Stimulated activated CD4-positive, alpha-beta T cell treated with anti-CD3 and anti-CD28 coated beads, Interleukin-12 subunit alpha, Interleukin-12 subunit beta, amount 100 ng/mL, for 4 hours (primary cell): ENCODE results near the gene CTSZ.
"Not testable (repeated sequence)": the region's sequence is repeated elsewhere in the genome, so short reads cannot be mapped to it uniquely, and the experiment has no call there.

Source experiments
- DNase-seq: peaks from one replicate; pipeline ENCODE4 v3.0.0-alpha.2; 2020

Gene CTSZ

DNA sequence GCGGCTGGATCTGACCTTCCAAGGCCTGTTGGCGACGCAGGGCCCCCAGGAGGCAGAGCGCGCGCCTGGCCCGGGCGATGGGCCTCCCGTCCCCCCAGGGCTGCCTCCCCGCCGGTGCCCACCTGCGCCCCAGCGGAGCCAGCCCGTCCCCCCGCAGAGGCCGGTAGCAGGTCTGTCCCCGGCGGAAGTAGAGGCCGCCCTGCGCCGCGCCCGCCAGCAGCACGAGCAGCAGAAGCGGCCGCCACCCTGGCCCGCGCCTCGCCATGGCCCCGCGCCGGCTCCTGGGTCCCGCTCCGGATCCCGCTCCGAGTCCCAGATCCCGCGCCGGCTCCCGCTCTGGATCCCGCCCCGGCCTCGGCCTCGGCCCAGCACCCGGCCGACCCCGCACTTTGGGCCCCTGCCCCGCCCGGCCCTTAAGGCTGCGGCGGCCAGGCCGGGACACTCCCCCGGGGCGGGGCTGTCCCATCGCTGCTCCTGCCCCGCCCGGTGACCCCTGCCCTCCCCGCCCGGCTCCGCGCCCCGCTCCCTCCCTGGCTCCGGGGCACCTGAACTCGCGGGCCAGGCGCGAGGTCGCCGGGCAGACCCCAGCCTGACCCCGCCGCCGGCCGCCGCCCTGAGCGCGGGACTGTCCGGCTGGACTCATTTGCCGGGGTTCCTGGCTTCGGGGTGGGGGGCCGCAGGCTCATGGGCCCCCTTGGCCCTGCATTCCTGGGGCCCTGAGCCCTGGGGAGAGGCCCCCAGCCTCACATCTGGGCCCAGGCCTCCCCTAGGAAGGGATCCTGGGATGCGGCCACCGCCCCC, at the start of gene CTSZ:
Gene CTSZ (minus strand): TSS at position 391 of the 801 bp plus-strand sequence. CDS start 126 bp downstream, at position 265.
- peak; percentile 48 for DNase-seq

DNA sequence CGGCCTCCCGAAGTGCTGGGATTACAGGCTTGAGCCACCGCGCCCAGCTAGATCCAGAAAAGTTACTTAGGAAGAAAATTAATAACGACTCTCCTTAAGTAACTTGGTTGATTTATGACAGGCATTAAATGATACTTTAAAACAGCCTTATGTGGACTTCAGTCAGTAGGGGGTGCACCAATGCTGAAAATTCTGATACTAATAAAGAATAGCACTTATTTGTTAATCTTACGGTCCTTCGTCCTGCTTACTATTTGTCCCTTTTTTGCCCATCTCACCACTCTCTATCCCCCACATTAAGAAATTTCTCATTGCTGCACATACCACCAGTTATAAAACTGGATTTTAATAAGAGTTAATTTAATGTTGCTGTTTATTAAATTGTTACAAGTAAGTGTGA, 48.2 kb upstream of the CTSZ start:
- DNase-seq, result no peak

DNA sequence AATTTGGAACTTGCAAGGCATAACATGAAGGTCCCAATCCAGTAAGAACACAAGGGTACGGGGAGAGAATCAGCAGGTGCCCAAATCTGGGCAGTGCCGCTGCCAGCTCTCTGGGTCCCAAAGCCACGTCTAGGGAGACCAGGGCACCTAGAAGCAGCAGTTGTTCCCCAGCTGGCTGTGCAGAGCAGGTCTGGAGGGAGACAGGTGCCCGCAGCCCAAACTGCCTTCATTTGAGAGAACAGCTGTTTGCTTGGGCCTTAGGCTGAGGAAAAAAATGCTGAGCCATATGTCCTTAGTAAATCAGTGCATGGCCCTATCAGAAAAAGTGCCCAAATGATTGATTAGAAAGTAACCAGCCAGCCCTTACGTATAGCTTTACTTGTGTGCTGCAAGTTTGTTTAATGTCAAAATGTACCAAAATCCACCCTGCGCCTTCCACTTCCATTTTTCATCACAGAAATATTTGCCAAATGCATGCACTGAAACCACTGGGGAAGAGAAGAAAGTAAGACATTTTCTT, 44.7 kb upstream of the CTSZ start:
- DNase-seq, result no peak

DNA sequence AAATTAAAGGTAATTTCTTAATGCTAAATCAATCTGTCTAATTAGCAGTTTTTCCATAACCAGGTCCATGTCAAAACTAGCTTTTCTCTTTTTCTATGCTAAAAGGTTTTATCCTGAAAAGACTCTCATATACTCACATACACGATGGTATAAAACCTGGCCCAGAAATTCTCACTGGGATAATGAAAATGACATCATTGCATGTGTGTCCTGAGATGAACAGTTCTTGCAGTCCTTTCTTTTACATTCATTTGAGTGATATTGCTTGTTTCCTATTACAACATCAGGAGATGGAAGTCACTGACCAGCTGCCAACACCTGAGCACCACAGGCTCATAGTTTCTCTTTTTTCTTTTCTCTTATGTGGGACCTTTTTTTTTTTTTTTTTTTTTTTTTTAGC, 43.4 kb upstream of the CTSZ start:
- DNase-seq, result no peak

DNA sequence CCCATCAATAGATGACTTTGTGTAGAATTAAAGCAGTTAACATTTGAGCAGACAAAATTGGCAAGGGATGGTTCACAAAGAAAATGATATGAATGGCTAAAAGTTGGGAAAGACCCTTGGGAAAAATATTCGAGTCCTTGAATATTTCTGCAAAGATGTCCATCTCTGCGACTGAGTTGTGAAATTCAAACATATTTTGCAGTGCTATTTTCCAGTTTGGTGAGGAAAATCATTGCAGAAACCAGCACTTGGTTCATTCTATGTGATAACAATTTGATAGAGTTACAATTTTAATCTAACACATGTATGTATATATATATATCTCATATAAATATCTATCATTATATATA, 41.6 kb upstream of the CTSZ start:
- no peak for DNase-seq

DNA sequence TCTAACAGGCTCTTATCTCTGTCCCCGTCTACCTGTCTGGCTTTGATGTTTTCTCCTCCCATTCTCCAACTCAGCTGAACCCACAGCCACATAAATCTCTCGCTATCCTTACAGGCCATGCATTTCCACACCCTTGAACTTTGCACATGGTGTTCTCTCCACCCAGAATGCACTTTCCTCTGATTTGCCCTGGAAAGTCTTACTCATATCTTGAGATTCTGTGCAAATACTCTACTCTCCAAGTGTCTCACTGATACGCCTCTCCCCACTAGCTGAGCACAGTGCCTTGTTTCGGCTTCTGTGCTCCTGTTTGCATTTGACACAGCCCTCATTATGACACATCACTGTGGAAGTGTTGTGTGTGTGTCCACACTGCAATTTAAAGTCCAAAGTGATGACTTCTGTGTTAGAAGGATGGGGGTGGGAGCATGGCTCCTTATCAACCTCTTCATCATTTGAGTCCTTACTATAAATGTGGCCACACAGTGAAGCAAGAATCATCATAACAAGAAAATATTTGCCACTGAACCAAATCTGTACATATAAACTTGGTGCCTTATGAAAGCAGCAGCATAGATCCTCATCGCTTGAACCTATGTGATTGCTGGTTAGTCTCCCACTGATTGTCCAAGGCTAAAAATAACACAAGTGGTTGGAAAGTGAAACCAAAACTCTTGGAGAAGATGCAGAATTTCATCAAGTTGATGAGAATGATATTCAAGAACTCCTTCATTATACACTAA, 41.1 kb upstream of the CTSZ start:
- DNase-seq, result no peak

DNA sequence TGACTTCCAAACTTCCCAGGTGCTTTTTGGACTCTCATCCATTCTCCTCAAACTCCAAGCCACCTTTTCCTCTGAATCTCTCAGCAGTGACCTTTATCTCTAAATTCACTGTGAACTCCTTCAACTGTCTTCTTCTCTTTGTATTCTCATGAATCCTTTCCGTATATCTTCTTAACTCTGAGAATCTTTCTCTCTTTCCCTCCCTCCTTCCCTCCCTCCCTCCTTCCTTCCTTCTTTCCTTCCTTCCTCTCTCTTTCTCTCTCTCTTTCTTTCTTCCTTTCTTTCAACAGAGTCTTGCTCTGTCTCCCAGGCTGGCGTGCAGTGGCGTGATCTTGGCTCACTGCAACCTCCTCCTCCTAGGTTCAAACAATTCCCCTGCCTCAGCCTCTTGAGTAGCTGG, 39.8 kb upstream of the CTSZ start:
- DNase-seq, result no peak

DNA sequence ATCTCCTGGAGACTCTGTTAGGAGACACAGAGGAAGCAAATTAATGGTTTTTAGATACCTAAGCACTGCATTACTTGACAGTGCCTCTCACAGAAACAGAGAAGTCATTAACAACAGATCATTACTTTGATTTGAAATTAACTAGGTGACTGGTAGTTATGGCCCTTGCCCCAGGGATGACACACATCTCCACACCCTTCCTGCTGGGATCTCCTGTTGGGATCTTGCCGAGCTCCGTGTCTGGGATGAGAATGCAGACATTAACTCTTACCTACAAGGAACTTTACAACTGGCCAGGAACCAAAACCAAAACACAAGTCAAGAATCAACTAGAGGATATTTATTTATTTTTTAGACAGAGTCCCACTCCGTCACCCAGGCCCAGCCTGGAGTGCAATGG, 37.7 kb upstream of the CTSZ start:
- no peak for DNase-seq

DNA sequence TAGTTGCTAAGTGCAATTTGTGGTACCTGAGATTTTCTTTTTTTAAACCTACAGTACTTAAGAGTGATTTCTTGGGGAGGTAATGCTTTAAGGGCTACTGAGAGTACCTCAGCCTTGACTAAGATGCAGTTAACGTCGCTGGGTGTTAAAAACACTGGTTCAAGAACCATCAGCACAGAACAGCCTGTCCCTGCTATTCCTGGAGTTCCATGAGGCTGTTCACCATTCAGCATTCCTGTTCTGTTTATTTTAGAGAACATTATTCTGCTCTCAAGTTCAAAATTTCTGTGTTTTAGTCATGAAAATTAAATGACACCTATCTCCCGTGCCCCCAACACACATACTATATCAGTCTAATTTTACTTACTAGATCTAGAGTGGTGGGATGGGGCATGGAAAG, 37.2 kb upstream of the CTSZ start:
- DNase-seq, result no peak

DNA sequence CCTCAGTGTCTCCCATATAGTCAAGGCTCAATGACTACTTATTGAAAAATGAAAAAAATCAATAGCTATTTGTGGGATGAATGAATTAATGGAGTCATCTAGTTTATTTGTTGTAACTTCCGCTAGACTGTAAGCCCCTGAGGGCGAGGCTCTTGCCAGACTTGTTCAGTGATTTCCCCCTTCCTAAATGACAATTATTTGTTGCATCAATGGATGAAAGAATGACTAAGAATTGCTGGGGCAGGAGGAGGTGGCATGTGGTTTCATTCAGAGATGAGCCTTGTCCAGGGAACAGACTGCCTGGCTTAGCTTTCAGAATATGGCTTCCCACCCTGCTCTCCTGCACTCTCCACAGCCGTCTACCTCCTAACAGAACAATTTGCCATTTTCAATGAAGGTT, 36.6 kb upstream of the CTSZ start:
- DNase-seq, result no peak

DNA sequence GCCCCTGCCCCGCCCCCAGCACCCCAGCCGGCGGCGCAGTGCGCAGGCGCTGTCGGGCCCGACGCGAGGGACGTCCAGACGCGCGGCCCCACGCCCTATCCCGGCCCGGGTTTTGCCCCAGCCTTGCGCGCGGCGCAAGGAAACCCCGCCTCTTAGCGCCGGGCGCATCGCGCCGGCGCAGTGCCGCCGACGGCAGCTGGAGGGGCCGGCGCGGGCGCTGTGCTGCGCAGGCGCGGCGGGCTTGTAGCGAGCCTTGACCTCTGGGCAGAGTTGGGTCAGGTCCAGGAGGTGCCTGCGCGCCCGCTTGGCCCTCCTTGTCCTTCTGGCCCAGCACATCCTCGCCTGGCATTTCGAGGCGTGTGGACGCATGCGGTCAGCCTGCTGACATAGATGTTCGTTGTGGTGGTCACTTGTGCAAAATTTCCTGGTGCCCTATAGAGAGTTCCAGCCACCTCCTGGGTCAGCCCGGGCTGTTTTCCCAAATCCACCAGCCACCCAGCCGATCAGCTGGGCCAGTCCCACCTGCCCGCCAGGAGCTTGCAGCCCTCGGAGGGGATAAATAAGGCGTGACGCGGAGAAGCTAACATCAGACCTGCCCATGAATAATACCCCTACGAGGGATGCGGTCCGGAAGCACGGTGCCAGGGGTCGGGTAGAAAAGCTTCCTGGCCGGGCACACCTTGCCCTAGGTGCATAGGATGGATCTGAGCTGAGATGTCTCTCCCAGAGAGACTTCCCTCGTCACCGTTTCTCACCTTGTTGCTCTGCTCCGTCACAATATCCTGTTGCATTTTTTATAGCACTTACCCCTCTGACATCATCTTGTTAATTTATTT, 36.0 kb upstream of the CTSZ start:
- peak; percentile 94 for DNase-seq

DNA sequence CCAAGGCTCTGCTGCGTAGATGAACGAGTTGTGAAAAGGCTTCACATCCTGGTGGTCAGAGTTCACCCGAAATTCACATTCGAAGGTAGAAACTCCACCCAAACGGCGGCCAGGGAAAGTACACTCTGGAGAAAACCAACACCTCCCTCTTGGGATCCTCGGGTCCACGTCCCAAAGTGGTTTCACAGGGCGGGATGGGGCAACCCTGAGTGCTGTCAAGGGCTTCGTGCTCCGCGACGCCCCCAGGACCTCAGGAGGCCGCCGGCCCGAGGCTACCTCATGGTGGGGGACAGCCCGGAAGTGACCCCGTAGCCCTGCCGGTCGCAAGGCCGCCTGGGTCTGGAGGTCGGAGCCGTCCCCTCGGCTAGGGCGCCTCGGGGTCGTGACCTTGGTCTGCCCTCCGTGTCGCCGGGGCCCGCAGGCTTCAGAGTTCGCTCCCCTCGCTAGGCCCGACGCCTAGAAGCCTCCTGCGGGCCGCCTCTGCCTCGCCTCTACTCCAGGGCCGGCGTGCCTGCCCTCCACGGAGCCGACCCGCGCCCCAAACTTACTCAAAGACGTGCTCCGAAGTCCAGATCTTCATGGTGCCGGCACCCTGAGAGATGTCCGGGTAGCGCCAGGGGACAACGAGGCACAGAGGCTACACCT, 35.2 kb upstream of the CTSZ start, which contains the start of gene PRELID3B:
Gene PRELID3B (minus strand): TSS at position 636 of the 645 bp plus-strand sequence. CDS start 56 bp downstream, at position 580.
- DNase-seq, result no peak

DNA sequence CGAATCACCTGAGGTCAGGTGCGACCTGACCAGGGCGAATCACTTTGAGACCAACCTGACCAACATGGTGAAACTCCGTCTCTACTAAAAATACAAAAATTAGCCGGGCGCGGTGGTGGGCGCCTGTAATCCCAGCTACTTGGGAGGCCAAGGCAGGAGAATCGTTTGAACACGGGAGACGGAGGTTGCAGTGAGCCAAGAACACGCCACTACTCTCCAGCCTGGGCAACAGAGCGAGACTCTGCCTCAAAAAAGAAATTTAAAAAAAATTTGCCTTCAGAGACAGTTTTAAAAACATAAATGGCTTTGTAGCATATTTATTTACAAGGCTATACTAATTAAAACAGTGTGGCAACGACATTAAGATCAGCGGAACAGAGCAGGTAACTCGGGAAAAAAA, 34.4 kb upstream of the CTSZ start:
- not testable (repeated sequence) for DNase-seq

DNA sequence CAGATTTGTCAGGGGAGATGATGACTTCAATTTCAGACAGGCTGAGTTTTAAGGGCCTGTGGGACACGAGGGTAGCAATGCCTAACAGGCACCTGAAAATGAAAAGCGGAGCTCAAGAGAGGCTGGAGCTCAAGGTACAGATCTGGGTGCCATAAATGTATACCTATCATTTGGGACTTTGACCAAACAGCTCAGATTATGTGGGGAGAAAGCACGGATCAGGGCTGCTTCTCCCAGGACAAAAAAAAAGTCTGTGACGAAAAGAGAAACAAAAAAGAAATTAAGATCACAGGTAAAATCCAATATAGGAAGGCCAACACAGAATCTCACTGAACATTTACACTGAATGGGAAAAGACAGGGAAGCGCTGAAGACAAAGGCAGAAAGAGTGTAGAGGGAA, 33.6 kb upstream of the CTSZ start:
- DNase-seq, result no peak

DNA sequence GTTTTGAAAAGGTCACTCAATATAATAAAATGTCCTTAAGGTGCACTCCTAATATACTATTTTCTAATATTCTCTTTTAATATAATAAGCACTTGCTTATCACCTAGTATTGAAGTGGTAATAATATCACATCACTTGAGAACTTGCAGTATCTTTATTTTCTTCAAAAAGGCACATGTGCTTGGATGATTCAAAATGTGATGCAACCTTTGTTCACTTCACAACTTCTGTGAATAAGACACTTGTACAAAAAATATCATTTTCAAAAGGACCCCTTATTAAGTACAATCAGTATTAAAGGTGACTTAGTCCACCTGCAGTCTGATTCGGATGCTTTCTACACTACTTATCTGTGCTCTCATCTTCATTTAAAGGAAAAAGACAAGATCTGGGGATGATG, 32.2 kb upstream of the CTSZ start:
- DNase-seq, result no peak

DNA sequence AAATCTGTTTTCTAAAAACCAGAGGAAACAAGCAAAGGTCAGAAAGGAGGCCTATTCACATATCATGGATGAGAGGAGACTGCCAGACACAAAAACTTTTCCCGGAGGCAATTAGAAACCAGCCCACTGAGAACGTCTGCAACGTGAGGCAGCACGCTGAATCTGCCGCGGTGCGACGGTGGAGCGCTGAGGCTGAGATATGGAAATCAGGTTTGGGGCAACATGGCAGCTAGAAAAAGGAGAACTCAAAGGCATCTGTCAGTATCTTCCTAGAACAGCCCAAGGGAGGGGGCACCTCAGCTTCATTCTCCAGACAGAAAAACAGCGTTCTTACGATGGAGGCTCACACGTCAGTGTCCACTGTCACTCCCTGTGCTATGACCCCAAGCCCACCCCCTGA, 30.3 kb upstream of the CTSZ start:
- no peak for DNase-seq

DNA sequence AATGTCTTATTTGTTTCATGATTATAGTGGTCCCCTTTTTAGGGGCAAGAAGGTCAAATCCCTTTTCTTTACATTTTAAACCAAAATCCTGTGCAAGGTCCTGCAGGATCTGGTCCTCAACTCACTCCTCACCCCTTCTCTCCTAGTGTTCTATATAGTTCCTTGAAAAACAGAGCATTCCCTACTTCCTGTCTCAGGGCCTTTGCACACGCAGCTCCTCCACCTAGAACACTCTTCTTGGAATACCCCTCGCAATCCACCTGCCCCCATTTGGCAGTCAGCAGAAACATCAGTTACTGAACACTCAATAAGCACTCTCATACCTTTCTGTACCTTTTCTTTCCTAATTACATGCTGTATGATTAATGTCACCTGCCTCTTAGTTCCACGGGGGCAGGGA, 28.3 kb upstream of the CTSZ start:
- DNase-seq, result no peak

DNA sequence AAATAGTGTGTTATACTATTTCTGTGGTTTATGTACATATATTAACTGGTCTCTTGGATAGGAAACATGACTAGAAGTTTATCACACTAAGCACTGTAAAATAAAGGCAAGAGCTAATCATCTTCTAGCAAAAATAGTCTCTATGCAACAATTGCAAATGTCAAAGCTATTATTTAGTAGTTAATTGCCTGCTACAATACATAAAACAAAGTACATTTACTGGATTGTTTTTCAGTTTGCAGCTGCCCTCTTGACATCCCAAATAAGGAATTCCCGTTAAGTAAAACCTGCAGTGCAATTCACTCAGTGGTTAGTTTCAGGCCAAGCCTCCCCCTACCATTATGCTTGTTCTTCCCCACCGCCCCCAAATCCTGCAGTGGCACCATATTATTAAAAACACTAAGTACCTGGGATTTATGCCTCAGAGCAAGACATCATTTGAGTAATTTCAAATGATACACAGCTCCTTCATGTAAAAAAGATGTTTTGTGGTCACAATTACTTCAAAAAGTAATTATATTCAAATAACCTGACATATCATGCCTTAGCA, 26.6 kb upstream of the CTSZ start:
- no peak for DNase-seq

DNA sequence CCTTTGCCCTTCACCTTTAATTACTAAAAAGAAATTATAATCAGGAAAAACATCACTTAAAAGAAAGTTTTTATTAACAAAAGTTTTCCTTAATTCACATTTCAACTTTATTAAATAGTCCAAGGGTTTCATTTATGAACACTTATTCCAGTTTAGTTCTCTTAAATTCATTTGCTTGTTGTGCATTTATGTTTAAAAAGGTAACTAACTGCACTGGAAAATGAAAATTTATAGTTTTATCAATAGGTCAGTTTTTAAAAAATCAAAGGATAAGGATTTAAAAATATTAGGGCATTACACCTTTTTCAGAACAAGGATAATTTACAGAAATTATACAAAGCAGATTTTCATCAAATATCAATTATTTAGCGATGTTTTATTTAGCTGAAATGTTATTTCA, 26.0 kb upstream of the CTSZ start:
- no peak for DNase-seq

DNA sequence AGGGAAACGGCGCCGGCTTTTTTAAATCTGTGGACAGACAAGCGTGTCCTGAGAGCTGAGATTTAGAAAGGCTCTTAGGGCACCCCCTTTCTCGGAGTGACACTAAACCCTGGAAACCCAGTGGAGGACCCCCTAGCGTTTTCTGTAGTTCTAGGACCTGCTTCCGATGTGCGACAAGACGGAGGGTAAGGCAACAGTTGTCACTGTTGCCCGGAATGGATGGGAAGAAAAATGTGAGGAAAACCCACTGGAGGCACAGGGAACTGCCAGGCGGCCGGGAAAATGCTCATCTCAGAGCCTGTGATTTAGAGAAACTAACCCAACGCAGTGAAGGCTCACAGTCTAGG, 25.6 kb upstream of the CTSZ start:
- DNase-seq, result no peak

DNA sequence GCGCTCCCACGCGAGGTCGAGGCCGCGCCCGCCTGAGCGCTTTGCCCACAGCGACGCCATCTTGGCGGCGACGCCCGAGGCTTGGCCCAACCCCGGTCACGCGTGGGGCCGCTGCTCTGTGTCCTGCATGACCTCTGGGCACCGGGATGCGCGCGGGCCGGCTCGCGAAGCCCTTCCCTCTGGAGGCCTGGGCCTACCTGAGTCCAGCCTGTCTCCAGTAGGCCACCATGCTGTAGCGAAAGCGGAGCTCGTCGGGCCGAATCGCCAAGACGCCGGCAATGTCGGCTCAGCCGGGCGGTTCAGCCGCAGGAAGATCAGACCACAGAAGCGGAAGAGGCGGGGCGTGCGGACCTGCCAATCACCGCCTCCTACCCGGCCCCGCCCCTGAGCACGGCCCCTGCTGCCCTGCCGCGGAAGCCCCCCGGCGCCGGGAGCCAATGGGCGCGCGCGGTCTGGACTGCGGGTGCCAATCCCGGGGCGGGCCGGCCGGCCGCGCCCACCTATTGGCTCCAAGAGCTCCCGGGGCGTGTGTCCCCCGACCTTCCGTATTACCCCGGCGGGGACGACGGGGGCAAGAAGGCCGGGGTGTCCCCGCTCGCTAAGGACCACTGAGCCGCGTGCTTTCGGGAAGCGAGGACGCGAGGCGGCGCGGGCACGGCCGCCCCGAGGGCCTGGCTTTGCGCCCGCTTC, 25.1 kb upstream of the CTSZ start, which contains the start of gene ATP5F1E:
Gene ATP5F1E (minus strand): TSS at position 313 of the 690 bp plus-strand sequence. CDS start 84 bp downstream, at position 229.
- DNase-seq, result peak; percentile 96

DNA sequence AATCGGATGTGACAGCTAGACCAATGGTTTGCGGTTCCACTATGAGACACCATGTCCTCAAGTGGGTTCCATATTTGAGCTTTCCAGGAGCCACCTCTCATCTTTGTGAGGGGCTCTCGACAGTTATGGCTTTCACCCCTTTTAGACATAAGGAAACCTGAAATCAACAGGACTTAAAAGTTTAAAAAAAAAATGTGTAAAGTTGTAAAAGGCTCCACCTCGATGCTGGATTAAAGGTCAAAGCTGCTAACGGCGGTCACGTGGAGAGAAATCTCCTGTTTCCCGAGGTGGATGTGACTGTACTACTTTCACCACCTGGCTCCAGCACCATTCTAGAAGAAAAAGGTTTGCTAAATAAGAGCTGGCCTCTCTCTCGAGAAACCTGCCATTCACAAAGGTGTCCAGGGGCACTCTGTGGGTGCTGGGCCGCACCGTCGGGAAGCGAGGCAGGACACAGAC, 24.5 kb upstream of the CTSZ start:
- no peak for DNase-seq
